GM12878 (cell line): ENCODE results near the gene AHNAK. TPM values are rescaled to one million over a fixed set of nuclear protein-coding genes. Genes with fewer than 3 reads are reported as not detected.
A peak's percentile ranks its signal among the peaks of the same experiment; 100 is the strongest.

Experiments
- BACH1 ChIP-seq: fragments of 450-650 bp; IDR thresholded peaks from 2 replicates; pipeline ENCODE4 v1.6.1; 2017; ENCODE audit warnings: mild to moderate bottlenecking, borderline replicate concordance
- BHLHE40 ChIP-seq, 2 experiments: fragments of 450-650 bp in 1 of 2; IDR thresholded peaks; 2 replicates each; pipeline ENCODE4 v1.6.1; 2011 to 2017; ENCODE audit warnings: low read depth in 2 of 2, borderline replicate concordance in 1 of 2, improper control_type of control experiment in 1 of 2, low read length in 1 of 2, mild to moderate bottlenecking in 1 of 2
- EED ChIP-seq: sonication (generic); IDR thresholded peaks from 2 replicates; pipeline ENCODE4 v1.6.1; 2016; ENCODE audit warnings: antibody characterized with exemption, low read depth
- EZH2 ChIP-seq: IDR thresholded peaks from 2 replicates; pipeline ENCODE4 v1.6.1; 2012; ENCODE audit warnings: low read depth, mild to moderate bottlenecking, control low read depth, inconsistent platforms, low read length, borderline replicate concordance; ENCODE audit not compliant: control insufficient read depth
- FOXK2 ChIP-seq: fragments of 450-650 bp; IDR thresholded peaks from 2 replicates; pipeline ENCODE4 v1.6.1; 2017; ENCODE audit warnings: mild to moderate bottlenecking, moderate library complexity
- HDGF ChIP-seq: fragments of 450-650 bp; IDR thresholded peaks from 2 replicates; pipeline ENCODE4 v1.6.1; 2016; ENCODE audit warnings: antibody characterized with exemption
- IKZF2 ChIP-seq, 2 experiments: fragments of 450-650 bp; IDR thresholded peaks; 2 replicates each; pipeline ENCODE4 v1.6.1; 2017; ENCODE audit warnings: mild to moderate bottlenecking in 2 of 2, moderate library complexity in 2 of 2
- PAX8 ChIP-seq: fragments of 450-650 bp; IDR thresholded peaks from 2 replicates; pipeline ENCODE4 v1.6.1; 2017; ENCODE audit warnings: mild to moderate bottlenecking, moderate library complexity
- SMAD1 ChIP-seq: fragments of 450-650 bp; IDR thresholded peaks from 2 replicates; pipeline ENCODE4 v1.6.1; 2018; ENCODE audit warnings: mild to moderate bottlenecking, low read depth; ENCODE audit not compliant: partially characterized antibody
- SMC3 ChIP-seq: IDR thresholded peaks from 2 replicates; pipeline ENCODE4 v1.6.1; 2011; ENCODE audit warnings: low read length, improper control_type of control experiment, borderline replicate concordance
- TAF1 ChIP-seq: IDR thresholded peaks from 2 replicates; pipeline ENCODE4 v1.6.1; 2011; ENCODE audit warnings: mild to moderate bottlenecking, low read depth, low read length, borderline replicate concordance
- TCF12 ChIP-seq: IDR thresholded peaks from 2 replicates; pipeline ENCODE4 v1.6.1; 2011; ENCODE audit warnings: low read depth, mild to moderate bottlenecking, low read length
- TCF7 ChIP-seq: IDR thresholded peaks from 2 replicates; pipeline ENCODE4 v1.6.1; 2014; ENCODE audit warnings: antibody characterized with exemption, borderline replicate concordance
- YBX1 ChIP-seq: fragments of 450-650 bp; IDR thresholded peaks from 2 replicates; pipeline ENCODE4 v1.6.1; 2016; ENCODE audit warnings: antibody characterized with exemption
- ZNF207 ChIP-seq: fragments of 450-650 bp; IDR thresholded peaks from 2 replicates; pipeline ENCODE4 v1.6.1; 2014; ENCODE audit warnings: antibody characterized with exemption, mild to moderate bottlenecking, borderline replicate concordance
- ZNF622 ChIP-seq: fragments of 450-650 bp; IDR thresholded peaks from 2 replicates; pipeline ENCODE4 v1.6.1; 2017; ENCODE audit warnings: mild to moderate bottlenecking, inconsistent platforms
- polyA plus RNA-seq, 11 experiments: library from polyadenylated mRNA; depleted of rRNA in 4 of 11; unstranded in 6 of 11; stranded (reverse) in 5 of 11; fragments of >200 nt; fragmentation: Nextera tagmentation in 4 of 11; fragmentation: Illumina TruSeq in 1 of 11; extraction: Ambion mirVana in 4 of 11; extraction: Trizol in 1 of 11; gene quantifications; 1 replicate in 1 of 11; 2 replicates in 10 of 11; pipeline versions ENCODE4 v1.2.1 to v1.2.3, GENCODE V29; 2011 to 2016; ENCODE audit warnings: inconsistent platforms in 2 of 11, missing spikeins in 2 of 11, low read depth in 1 of 11
- total RNA-seq, 4 experiments: library from RNA; depleted of rRNA in 3 of 4; stranded (reverse); fragments of >200 nt in 3 of 4; fragmentation: Illumina TruSeq in 1 of 4; extraction: Trizol in 1 of 4; gene quantifications; 2 replicates each; pipeline versions ENCODE4 v1.2.1 to v1.2.3, GENCODE V29; 2013 to 2021
- TF ChIP-seq, protein P1 (sequence below): IDR thresholded peaks from 2 replicates; pipeline ENCODE4 v1.6.1; 2012; ENCODE audit warnings: improper control_type of control experiment, low read depth, low read length; ENCODE audit not compliant: insufficient replicate concordance
- TF ChIP-seq, protein P2 (sequence below): IDR thresholded peaks from 2 replicates; pipeline ENCODE4 v1.6.1; 2012; ENCODE audit warnings: low read depth, low read length, improper control_type of control experiment
- TF ChIP-seq, protein P3 (sequence below): IDR thresholded peaks from 2 replicates; pipeline ENCODE4 v1.6.1; 2012; ENCODE audit warnings: mild to moderate bottlenecking, low read depth, low read length
- TF ChIP-seq, protein P4 (sequence below): fragments of 450-650 bp; IDR thresholded peaks from 2 replicates; pipeline ENCODE4 v1.6.1; 2016; ENCODE audit warnings: mild to moderate bottlenecking

Gene AHNAK
- total and polyA plus RNA-seq, 10 of the 15 experiments (the other 5 are each of a cell fraction or from before 2014, with no cell fraction given), result 0.76 to 90.3 (median 19.4) TPM

DNA sequence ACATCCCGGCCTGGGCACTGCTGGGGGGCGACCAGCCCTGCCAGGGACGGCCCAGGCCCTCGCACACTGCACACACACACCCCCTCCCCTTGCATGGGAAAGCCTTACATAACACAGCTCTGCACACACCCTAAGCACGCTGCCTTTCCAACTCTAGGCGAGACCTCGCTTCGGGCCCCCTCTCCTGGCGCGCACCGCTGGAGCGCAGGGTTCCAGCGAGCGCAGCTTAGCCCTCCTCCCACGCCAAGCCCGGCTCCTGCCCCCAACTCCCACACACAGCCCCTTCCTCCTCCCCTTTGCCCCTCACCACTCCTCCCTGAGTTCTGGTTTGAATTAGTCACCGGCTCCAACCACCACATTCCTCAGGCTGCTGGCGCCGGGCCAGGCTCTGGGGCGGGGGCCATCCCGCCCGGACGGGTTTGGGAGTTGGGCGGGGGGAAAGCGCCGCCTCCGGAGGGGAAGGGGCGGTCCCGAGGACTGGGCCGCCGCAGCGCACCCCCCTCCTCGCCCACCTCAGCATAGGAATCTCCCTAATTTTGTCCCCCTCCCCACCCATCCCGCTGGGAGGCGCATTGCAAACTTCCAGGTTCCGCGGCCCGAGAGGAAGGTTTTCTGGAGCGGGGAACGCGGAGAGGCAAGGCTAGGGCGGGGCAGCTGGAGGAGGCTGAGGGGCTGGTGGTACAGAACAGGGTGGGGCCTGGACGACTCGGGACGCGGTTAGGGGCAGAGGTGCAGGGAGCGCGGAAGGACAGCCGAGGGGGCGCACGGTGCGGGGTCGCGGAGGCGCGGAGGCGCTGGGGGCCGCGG is 966 bp downstream of the AHNAK start (continued):
- TF ChIP-seq, protein P1, sequence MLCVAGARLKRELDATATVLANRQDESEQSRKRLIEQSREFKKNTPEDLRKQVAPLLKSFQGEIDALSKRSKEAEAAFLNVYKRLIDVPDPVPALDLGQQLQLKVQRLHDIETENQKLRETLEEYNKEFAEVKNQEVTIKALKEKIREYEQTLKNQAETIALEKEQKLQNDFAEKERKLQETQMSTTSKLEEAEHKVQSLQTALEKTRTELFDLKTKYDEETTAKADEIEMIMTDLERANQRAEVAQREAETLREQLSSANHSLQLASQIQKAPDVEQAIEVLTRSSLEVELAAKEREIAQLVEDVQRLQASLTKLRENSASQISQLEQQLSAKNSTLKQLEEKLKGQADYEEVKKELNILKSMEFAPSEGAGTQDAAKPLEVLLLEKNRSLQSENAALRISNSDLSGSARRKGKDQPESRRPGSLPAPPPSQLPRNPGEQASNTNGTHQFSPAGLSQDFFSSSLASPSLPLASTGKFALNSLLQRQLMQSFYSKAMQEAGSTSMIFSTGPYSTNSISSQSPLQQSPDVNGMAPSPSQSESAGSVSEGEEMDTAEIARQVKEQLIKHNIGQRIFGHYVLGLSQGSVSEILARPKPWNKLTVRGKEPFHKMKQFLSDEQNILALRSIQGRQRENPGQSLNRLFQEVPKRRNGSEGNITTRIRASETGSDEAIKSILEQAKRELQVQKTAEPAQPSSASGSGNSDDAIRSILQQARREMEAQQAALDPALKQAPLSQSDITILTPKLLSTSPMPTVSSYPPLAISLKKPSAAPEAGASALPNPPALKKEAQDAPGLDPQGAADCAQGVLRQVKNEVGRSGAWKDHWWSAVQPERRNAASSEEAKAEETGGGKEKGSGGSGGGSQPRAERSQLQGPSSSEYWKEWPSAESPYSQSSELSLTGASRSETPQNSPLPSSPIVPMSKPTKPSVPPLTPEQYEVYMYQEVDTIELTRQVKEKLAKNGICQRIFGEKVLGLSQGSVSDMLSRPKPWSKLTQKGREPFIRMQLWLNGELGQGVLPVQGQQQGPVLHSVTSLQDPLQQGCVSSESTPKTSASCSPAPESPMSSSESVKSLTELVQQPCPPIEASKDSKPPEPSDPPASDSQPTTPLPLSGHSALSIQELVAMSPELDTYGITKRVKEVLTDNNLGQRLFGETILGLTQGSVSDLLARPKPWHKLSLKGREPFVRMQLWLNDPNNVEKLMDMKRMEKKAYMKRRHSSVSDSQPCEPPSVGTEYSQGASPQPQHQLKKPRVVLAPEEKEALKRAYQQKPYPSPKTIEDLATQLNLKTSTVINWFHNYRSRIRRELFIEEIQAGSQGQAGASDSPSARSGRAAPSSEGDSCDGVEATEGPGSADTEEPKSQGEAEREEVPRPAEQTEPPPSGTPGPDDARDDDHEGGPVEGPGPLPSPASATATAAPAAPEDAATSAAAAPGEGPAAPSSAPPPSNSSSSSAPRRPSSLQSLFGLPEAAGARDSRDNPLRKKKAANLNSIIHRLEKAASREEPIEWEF, result no peak
- TF ChIP-seq PAX8 (no peak), HDGF (no peak), ZNF622 (no peak), SMC3 (peak; percentile 10; the same call in 1 of the 2 replicates), SMAD1 (peak; percentile 57), ZNF207 (no peak), BACH1 (no peak), EZH2 (no peak), BHLHE40 (IDR thresholded peaks at IDR 0.05; ENCODE audit: borderline replicate concordance in 1 of 2, low read depth in 2 of 2, low read length in 1 of 2) (0 out of 4 replicates have a peak, but pooled peaks of 1 of the 2 experiments have one; percentile 1), FOXK2 (no peak), TCF7 (no peak), YBX1 (no peak), EED (no peak), TAF1 (no peak), IKZF2 (IDR thresholded peaks at IDR 0.05) (peak in 1 of 2 experiments; percentile 4; a peak in 1 of 4 replicates), TCF12 (no peak)
- TF ChIP-seq, protein P2, sequence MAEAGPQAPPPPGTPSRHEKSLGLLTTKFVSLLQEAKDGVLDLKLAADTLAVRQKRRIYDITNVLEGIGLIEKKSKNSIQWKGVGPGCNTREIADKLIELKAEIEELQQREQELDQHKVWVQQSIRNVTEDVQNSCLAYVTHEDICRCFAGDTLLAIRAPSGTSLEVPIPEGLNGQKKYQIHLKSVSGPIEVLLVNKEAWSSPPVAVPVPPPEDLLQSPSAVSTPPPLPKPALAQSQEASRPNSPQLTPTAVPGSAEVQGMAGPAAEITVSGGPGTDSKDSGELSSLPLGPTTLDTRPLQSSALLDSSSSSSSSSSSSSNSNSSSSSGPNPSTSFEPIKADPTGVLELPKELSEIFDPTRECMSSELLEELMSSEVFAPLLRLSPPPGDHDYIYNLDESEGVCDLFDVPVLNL, result no peak
- TF ChIP-seq, protein P3, sequence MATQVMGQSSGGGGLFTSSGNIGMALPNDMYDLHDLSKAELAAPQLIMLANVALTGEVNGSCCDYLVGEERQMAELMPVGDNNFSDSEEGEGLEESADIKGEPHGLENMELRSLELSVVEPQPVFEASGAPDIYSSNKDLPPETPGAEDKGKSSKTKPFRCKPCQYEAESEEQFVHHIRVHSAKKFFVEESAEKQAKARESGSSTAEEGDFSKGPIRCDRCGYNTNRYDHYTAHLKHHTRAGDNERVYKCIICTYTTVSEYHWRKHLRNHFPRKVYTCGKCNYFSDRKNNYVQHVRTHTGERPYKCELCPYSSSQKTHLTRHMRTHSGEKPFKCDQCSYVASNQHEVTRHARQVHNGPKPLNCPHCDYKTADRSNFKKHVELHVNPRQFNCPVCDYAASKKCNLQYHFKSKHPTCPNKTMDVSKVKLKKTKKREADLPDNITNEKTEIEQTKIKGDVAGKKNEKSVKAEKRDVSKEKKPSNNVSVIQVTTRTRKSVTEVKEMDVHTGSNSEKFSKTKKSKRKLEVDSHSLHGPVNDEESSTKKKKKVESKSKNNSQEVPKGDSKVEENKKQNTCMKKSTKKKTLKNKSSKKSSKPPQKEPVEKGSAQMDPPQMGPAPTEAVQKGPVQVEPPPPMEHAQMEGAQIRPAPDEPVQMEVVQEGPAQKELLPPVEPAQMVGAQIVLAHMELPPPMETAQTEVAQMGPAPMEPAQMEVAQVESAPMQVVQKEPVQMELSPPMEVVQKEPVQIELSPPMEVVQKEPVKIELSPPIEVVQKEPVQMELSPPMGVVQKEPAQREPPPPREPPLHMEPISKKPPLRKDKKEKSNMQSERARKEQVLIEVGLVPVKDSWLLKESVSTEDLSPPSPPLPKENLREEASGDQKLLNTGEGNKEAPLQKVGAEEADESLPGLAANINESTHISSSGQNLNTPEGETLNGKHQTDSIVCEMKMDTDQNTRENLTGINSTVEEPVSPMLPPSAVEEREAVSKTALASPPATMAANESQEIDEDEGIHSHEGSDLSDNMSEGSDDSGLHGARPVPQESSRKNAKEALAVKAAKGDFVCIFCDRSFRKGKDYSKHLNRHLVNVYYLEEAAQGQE, result no peak
- TF ChIP-seq, protein P4, sequence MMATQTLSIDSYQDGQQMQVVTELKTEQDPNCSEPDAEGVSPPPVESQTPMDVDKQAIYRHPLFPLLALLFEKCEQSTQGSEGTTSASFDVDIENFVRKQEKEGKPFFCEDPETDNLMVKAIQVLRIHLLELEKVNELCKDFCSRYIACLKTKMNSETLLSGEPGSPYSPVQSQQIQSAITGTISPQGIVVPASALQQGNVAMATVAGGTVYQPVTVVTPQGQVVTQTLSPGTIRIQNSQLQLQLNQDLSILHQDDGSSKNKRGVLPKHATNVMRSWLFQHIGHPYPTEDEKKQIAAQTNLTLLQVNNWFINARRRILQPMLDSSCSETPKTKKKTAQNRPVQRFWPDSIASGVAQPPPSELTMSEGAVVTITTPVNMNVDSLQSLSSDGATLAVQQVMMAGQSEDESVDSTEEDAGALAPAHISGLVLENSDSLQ, result no peak
